ENCODE data around the gene SLC10A1. TPM values are rescaled to one million over a fixed set of nuclear protein-coding genes. Genes with fewer than 3 reads are reported as not detected.
A peak's percentile ranks its signal among the peaks of the same experiment; 100 is the strongest.

The SLC10A1 gene
- total and polyA plus RNA-seq, 12 donors, result not detected

DNA sequence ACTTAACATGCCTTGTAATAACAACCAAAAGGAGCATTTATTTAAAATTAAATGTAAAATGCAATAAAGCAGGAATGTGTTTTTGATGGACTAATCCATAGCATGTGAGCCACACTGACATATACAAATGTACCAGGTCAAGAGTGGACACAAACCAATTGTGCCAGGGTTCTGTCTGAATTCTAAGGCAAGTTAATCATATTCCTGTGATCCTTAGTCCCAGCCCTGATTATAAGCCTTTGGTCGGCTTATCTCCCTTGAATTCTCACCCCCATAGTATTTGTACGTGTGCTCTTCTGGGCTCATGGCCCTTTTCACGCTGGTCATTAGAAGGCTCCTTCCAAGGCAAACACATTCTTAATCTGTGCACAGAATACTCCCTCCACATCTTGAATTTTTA lies 40.7 kb downstream of the SLC10A1 start:
- no peak overlapping the region for H3K4me3 ChIP-seq
- WGBS, 2 donors, result 79% methylated on average over 3 of the region's 3 CpGs
- TF ChIP-seq, protein P1, sequence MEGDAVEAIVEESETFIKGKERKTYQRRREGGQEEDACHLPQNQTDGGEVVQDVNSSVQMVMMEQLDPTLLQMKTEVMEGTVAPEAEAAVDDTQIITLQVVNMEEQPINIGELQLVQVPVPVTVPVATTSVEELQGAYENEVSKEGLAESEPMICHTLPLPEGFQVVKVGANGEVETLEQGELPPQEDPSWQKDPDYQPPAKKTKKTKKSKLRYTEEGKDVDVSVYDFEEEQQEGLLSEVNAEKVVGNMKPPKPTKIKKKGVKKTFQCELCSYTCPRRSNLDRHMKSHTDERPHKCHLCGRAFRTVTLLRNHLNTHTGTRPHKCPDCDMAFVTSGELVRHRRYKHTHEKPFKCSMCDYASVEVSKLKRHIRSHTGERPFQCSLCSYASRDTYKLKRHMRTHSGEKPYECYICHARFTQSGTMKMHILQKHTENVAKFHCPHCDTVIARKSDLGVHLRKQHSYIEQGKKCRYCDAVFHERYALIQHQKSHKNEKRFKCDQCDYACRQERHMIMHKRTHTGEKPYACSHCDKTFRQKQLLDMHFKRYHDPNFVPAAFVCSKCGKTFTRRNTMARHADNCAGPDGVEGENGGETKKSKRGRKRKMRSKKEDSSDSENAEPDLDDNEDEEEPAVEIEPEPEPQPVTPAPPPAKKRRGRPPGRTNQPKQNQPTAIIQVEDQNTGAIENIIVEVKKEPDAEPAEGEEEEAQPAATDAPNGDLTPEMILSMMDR (IDR thresholded peaks at IDR 0.05), result no peak
- H3K36me3 ChIP-seq, result no peaks in the 10 kb centered on the region
- H3K4me1 ChIP-seq, result peaks cover 0 to 7% (median 0%) of the 10 kb centered on the region in 9 donors
- DNase-seq (no peak), ATAC-seq (no peak)
- intact Hi-C loops (cut with DNase I), result no loop called here
- H3K9me3 ChIP-seq, result no peaks in the 10 kb centered on the region
- H3K27ac ChIP-seq, result no peak overlapping the region
- no peaks in the 10 kb centered on the region for H3K27me3 ChIP-seq

- Histone ChIP-seq H3K27me3 (no peaks in the 10 kb centered on the region), H3K4me1 (peaks cover 0 to 5% (median 0%) of the 10 kb centered on the region in 9 donors)
- 54 to 56% methylated on average over 2 of the region's 2 CpGs for WGBS, 2 donors
These were observed 41.3 kb downstream of the SLC10A1 start for GRCh38 chr14:69755784-69756183.

GRCh38 chr14:69755296-69755695 lies 41.7 kb downstream of the SLC10A1 start:
- H3K36me3 ChIP-seq, result no peaks in the 10 kb centered on the region
- no peak overlapping the region for H3K27ac ChIP-seq
- TF ChIP-seq, protein P1 (IDR thresholded peaks at IDR 0.05), result no peak
- H3K9me3 ChIP-seq, result no peaks in the 10 kb centered on the region
- no peaks in the 10 kb centered on the region for H3K27me3 ChIP-seq
- DNase-seq (no peak), ATAC-seq (no peak)
- no peak overlapping the region for H3K4me3 ChIP-seq
- intact Hi-C loops (cut with DNase I), result no loop called here
- no peaks in the 10 kb centered on the region for H3K4me1 ChIP-seq

More at GRCh38 chr14:69755784-69756183, 41.3 kb downstream of the SLC10A1 start:
- no peaks in the 10 kb centered on the region for H3K36me3 ChIP-seq
- no peaks in the 10 kb centered on the region for H3K9me3 ChIP-seq
- intact Hi-C loops (cut with DNase I), result no loop called here
- ATAC-seq (peak in 1 of 8 donors; percentile 65), DNase-seq (no peak)
- H3K27ac ChIP-seq, result no peak overlapping the region
- H3K4me3 ChIP-seq, result no peak overlapping the region
- TF ChIP-seq, protein P1 (IDR thresholded peaks at IDR 0.05), result no peak

- TF ChIP-seq, protein P1 (IDR thresholded peaks at IDR 0.05), result no peak
- intact Hi-C loops (cut with DNase I), result no loop called here
- DNase-seq (no peak), ATAC-seq (no peak)
- WGBS, 2 donors, result 70 to 96% methylated on average over 2 of the region's 2 CpGs
- H3K27me3 ChIP-seq, result no peaks in the 10 kb centered on the region
- no peaks in the 10 kb centered on the region for H3K9me3 ChIP-seq
- H3K27ac ChIP-seq, result no peak overlapping the region
- no peaks in the 10 kb centered on the region for H3K36me3 ChIP-seq
- no peaks in the 10 kb centered on the region for H3K4me1 ChIP-seq
- H3K4me3 ChIP-seq, result no peak overlapping the region
These were observed 42.6 kb downstream of the SLC10A1 start for GRCh38 chr14:69754487-69754886.
